Vagina (tissue), 2 donors: ENCODE data around the gene ASTN2. TPM values are rescaled to one million over a fixed set of nuclear protein-coding genes. Genes with fewer than 3 reads are reported as not detected.

Source experiments
- DNase-seq, 2 donors: peaks; one replicate each; pipeline ENCODE4 v3.0.0-alpha.2; 2017; ENCODE audit errors: extremely low spot score in 2 of 2
- H3K27ac ChIP-seq: fragments of 200-600 bp; sonication (generic); one replicate; pipeline ENCODE4 v1.5.1; 2019
- H3K27me3 ChIP-seq: fragments of 200-600 bp; sonication (generic); one replicate; pipeline ENCODE4 v1.5.1; 2019
- H3K36me3 ChIP-seq, 2 donors: fragments of 200-600 bp; sonication (generic); one replicate each; pipeline ENCODE4 v1.5.1; 2017 to 2019
- H3K4me1 ChIP-seq: fragments of 200-600 bp; sonication (generic); one replicate; pipeline ENCODE4 v1.5.1; 2019
- H3K4me3 ChIP-seq, 2 donors: fragments of 200-600 bp; sonication (generic); 1 replicate in 1 of 2; 2 replicates in 1 of 2; pipeline ENCODE4 v1.5.1; 2016 to 2019
- H3K9me3 ChIP-seq: fragments of 200-600 bp; sonication (generic); one replicate; pipeline ENCODE4 v1.5.1; 2019
- POLR2A ChIP-seq, 2 donors: fragments of 450-650 bp; IDR thresholded peaks; one replicate each; pipeline ENCODE4 v1.6.1; 2017; ENCODE audit warnings: antibody characterized with exemption in 2 of 2, mild to moderate bottlenecking in 2 of 2, moderate library complexity in 2 of 2
- POLR2AphosphoS5 ChIP-seq, 2 donors: sonication (generic); formaldehyde crosslinking; IDR thresholded peaks; one replicate each; pipeline ENCODE4 v1.9.0; 2017; ENCODE audit warnings: antibody characterized with exemption in 2 of 2, mild to moderate bottlenecking in 2 of 2, low read depth in 1 of 2; ENCODE audit not compliant: insufficient read depth in 1 of 2
- intact Hi-C: fragments of 100-400 bp; cut with DNase I; formaldehyde crosslinking; loops from one replicate; pipeline ENCODE4 v1.15.1; 2023
- total RNA-seq: library from RNA; depleted of rRNA; stranded (reverse); fragments of >200 nt; gene quantifications from one replicate; pipeline ENCODE4 v1.2.3, GENCODE V29; 2016
- TF ChIP-seq, protein P1 (sequence below), 3 experiments: fragments of 450-650 bp in 2 of 3; fragments of 200-600 bp in 1 of 3; sonication (generic) in 1 of 3; IDR thresholded peaks; one replicate each; pipeline ENCODE4 v1.5.1; 2017 to 2019; ENCODE audit warnings: antibody characterized with exemption in 3 of 3, mild to moderate bottlenecking in 2 of 3, moderate library complexity in 2 of 3

Gene ASTN2
- total RNA-seq, 1 donor from 2014 or later = 4.4 TPM

DNA sequence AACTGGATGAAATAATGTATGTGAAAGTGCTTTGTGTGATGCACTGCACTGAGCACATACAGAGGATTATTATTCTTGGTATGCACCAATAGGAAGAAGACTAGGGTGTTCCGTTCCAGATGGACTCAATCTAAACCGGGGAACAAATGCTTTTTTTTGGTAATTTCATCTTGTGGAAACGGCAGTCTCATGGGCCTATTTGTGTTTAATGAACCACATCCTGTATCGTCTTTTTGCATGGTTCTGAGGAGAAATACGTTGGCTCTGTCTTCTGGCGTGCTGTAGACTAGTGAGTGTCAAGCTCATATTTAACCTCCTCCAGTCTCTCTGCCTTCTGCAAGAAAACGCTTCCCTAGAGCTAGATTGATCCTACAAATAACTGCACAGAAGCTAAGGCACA is 697.7 kb downstream of the ASTN2 start:
- no peak overlapping the region for H3K27ac ChIP-seq
- H3K4me1 ChIP-seq = no peaks in the 10 kb centered on the region
- TF ChIP-seq POLR2AphosphoS5 (IDR thresholded peaks at IDR 0.05; ENCODE audit: insufficient read depth in 1 of 2, low read depth in 1 of 2) (no peak), POLR2A (IDR thresholded peaks at IDR 0.05) (no peak)
- TF ChIP-seq, protein P1, sequence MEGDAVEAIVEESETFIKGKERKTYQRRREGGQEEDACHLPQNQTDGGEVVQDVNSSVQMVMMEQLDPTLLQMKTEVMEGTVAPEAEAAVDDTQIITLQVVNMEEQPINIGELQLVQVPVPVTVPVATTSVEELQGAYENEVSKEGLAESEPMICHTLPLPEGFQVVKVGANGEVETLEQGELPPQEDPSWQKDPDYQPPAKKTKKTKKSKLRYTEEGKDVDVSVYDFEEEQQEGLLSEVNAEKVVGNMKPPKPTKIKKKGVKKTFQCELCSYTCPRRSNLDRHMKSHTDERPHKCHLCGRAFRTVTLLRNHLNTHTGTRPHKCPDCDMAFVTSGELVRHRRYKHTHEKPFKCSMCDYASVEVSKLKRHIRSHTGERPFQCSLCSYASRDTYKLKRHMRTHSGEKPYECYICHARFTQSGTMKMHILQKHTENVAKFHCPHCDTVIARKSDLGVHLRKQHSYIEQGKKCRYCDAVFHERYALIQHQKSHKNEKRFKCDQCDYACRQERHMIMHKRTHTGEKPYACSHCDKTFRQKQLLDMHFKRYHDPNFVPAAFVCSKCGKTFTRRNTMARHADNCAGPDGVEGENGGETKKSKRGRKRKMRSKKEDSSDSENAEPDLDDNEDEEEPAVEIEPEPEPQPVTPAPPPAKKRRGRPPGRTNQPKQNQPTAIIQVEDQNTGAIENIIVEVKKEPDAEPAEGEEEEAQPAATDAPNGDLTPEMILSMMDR (IDR thresholded peaks at IDR 0.05) = no peak
- H3K4me3 ChIP-seq = no peak overlapping the region
- DNase-seq = no peak
- H3K9me3 ChIP-seq = no peaks in the 10 kb centered on the region
- no peaks in the 10 kb centered on the region for H3K36me3 ChIP-seq
- intact Hi-C loops = no loop called here
- no peaks in the 10 kb centered on the region for H3K27me3 ChIP-seq

DNA sequence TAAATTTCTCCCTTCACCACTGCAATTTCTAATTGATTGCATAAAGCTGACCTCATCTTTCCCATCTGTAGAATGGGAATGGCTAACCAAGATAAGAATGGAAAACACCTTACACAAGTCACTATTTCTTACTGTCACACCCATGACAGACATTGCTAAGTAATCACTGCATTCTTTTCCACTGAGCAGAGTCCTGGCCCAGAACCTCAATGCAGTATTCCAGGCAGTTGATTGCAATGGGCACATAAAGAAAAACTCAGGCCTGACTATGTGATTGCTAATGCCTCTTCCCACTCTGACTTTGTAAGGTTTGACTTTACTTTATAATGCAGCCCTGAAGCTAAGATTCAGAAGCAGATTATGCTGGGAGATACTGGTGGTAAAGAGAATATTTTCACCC is 698.4 kb downstream of the ASTN2 start:
- Histone ChIP-seq H3K27ac (no peak overlapping the region), H3K27me3 (no peaks in the 10 kb centered on the region), H3K4me1 (no peaks in the 10 kb centered on the region), H3K9me3 (no peaks in the 10 kb centered on the region), H3K4me3 (no peak overlapping the region), H3K36me3 (no peaks in the 10 kb centered on the region)
- intact Hi-C loops = no loop called here
- DNase-seq = no peak
- TF ChIP-seq POLR2A (IDR thresholded peaks at IDR 0.05) = no peak
- TF ChIP-seq, protein P1 (IDR thresholded peaks at IDR 0.05) = no peak
- TF ChIP-seq POLR2AphosphoS5 (IDR thresholded peaks at IDR 0.05; ENCODE audit: insufficient read depth in 1 of 2, low read depth in 1 of 2) = no peak

DNA sequence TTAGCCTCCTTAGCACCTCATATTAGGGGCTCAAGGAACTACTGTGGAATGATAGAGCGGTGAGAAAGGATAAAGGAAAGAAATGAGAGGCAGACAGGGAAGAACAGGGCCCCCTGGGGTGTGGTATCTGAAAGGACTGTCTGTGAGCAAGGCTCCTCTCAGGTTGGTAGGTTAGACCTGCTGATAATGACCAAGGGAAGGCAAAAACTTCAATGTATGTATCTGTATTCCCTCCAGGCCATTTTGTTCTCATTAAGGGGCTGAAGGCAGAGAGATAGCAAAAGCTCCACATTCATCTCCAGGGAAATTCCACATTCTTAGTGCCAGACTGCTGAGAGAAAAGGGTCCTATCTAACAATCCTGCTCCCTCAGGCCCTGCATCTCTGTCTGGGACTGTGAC is 699.1 kb downstream of the ASTN2 start:
- intact Hi-C loops = no loop called here
- H3K9me3 ChIP-seq = no peaks in the 10 kb centered on the region
- TF ChIP-seq POLR2A (IDR thresholded peaks at IDR 0.05) = no peak
- TF ChIP-seq POLR2AphosphoS5 (IDR thresholded peaks at IDR 0.05; ENCODE audit: insufficient read depth in 1 of 2, low read depth in 1 of 2) = no peak
- TF ChIP-seq, protein P1 (IDR thresholded peaks at IDR 0.05) = no peak
- H3K4me1 ChIP-seq = no peaks in the 10 kb centered on the region
- H3K36me3 ChIP-seq = no peaks in the 10 kb centered on the region
- no peak for DNase-seq
- no peak overlapping the region for H3K4me3 ChIP-seq
- H3K27ac ChIP-seq = no peak overlapping the region
- no peaks in the 10 kb centered on the region for H3K27me3 ChIP-seq

DNA sequence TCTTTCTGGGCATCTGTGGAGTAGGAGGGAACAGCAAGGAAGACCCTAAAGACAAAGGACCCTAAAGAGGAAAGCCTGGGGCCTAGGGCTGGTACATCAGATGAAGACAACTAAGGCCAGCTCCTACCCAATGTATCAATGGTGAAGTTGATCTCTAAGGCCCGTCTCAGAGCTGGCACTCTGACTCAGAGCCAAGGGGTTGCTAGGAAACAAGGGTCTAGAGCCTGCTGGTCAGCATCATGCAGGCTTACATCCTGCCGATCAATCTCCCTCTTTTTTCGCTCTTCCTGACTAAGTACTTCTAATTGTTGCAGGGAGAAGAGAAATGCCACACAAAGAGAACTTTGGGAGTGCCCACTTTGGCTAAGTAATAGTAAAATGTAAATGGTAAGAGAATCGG is 701.6 kb downstream of the ASTN2 start:
- intact Hi-C loops = no loop called here
- H3K4me3 ChIP-seq = no peak overlapping the region

DNA sequence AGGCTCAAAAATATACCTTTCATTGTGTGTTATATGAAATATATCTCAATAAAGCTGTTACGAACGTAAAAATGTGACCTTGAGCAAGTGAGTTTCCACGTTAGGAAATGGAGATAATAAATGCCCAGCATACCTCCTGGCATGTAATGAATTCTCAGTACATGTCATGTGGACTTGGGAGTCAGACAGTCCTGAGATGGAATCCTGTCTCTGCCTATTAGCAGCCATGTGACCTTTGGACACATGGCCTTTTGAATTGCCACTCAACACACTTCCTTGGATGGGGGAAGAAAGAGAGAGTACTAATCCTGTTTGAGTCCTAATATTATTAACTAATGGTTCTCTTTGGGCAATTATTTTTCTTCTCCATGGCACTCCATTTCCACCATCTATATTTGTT is 702.1 kb downstream of the ASTN2 start:
- no peak for TF ChIP-seq POLR2AphosphoS5 (IDR thresholded peaks at IDR 0.05; ENCODE audit: insufficient read depth in 1 of 2, low read depth in 1 of 2)
- TF ChIP-seq POLR2A (IDR thresholded peaks at IDR 0.05) = no peak
- TF ChIP-seq, protein P1 (IDR thresholded peaks at IDR 0.05) = no peak
- no peaks in the 10 kb centered on the region for H3K9me3 ChIP-seq
- intact Hi-C loops = no loop called here

More for the DNA sequence above, 701.6 kb downstream of the ASTN2 start:
- no peak for DNase-seq
- H3K9me3 ChIP-seq = no peaks in the 10 kb centered on the region
- H3K27me3 ChIP-seq = no peaks in the 10 kb centered on the region
- no peaks in the 10 kb centered on the region for H3K36me3 ChIP-seq
- no peaks in the 10 kb centered on the region for H3K4me1 ChIP-seq
- no peak overlapping the region for H3K27ac ChIP-seq
- TF ChIP-seq POLR2A (IDR thresholded peaks at IDR 0.05) = no peak
- TF ChIP-seq, protein P1 (IDR thresholded peaks at IDR 0.05) = no peak
- no peak for TF ChIP-seq POLR2AphosphoS5 (IDR thresholded peaks at IDR 0.05; ENCODE audit: insufficient read depth in 1 of 2, low read depth in 1 of 2)

More for the DNA sequence above, 702.1 kb downstream of the ASTN2 start:
- no peaks in the 10 kb centered on the region for H3K27me3 ChIP-seq
- no peak overlapping the region for H3K4me3 ChIP-seq
- H3K27ac ChIP-seq = no peak overlapping the region
- H3K36me3 ChIP-seq = no peaks in the 10 kb centered on the region
- DNase-seq = no peak
- H3K4me1 ChIP-seq = no peaks in the 10 kb centered on the region
